ENCODE measurements around the gene SFTA2. TPM values are rescaled to one million over a fixed set of nuclear protein-coding genes. Genes with fewer than 3 reads are reported as not detected.
"Not testable (repeated sequence)": the region's sequence is repeated elsewhere in the genome, so short reads cannot be mapped to it uniquely, and the experiment has no call there.

Gene SFTA2
- polyA plus RNA-seq, 1 of the 3 experiments (the other 2 are of a cell fraction): not detected

DNA sequence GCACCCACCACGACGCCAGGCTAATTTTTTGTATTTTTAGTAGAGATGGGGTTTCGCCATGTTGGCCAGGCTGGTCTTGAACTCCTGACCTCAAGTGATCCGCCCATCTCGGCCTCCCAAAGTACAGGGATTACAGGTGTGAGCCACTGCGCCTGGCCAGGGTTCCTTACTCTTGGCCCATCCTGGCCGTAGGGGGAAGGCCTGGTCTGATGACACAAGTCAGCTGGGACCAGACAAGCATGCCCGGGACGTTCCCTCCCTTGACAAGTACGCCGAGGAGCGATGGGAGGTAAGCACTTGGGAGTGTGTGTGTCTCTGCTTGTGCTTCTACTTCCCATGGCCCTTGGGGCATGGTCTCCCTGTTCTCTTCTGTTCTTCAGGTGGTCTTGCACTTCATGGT is 21.5 kb downstream of the SFTA2 start:
- H2AFZ ChIP-seq (ENCODE audit: low read depth); H3K4me3 ChIP-seq (ENCODE audit: low read depth in 2 of 2, low read length in 1 of 2); H3K9me3 ChIP-seq; H3K4me2 ChIP-seq; POLR2A ChIA-PET; H3K27me3 ChIP-seq (ENCODE audit: insufficient read depth); H3K27ac ChIP-seq (ENCODE audit: low read depth in 2 of 2, low read length in 1 of 2); H4K20me1 ChIP-seq (ENCODE audit: insufficient read depth); DNase-seq; H3K9ac ChIP-seq; H3K9me2 ChIP-seq: not testable (repeated sequence)
- CTCF ChIA-PET: interaction anchor here (2.4 kb wide), 1 partner anchor 177 kb away, joined by 8 read pairs; no protein-coding TSS in a partner anchor
- Histone ChIP-seq H3K4me1 (ENCODE audit: control insufficient read depth in 1 of 2, insufficient read depth in 2 of 2, low read depth in 1 of 2, low read length in 1 of 2) (peaks cover 12 to 23% of the 10 kb centered on the region in 2 experiments), H3K36me3 (replicated peaks in 1 of 2; ENCODE audit: control insufficient read depth in 1 of 2, insufficient read depth in 2 of 2, low read length in 1 of 2) (peaks cover 26 to 33% of the 10 kb centered on the region in 2 experiments), H3K79me2 (ENCODE audit: insufficient read depth) (peaks cover 17% of the 10 kb centered on the region), H3F3A (replicated peaks; ENCODE audit: insufficient read depth) (peaks cover 17% of the 10 kb centered on the region)
- WGBS (ENCODE audit: low lambda C conversion rate): 96% methylated on average over 6 of the region's 12 CpGs

DNA sequence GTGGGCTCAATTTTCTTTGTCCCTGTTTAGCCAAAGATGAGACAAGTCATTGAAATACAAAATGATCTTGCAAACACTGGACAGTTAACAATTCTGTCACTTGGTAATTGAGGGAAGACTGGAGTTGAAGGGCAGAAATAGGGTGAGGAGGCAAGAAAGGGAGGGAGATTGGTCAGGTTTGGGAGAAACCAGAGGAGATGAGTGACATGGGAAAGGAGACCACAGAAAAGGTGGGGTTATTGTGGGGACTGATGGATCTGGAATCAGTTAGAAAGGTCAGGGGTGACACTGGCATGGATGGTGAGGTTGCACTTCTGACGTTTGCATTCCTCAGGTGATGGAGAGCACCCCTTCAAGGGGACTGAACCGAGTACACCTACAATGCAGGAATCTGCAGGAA is 23.3 kb downstream of the SFTA2 start:
- H3K27ac ChIP-seq (ENCODE audit: low read depth in 2 of 2, low read length in 1 of 2): no peak overlapping the region
- no peaks in the 10 kb centered on the region for H3K27me3 ChIP-seq (ENCODE audit: insufficient read depth)
- peak overlapping the region; percentile 95 for H3K9ac ChIP-seq
- peaks cover 6 to 11% of the 10 kb centered on the region in 2 experiments; a peak in 3 of 4 replicates for H3K4me1 ChIP-seq (ENCODE audit: control insufficient read depth in 1 of 2, insufficient read depth in 2 of 2, low read depth in 1 of 2, low read length in 1 of 2)
- WGBS (ENCODE audit: low lambda C conversion rate): 30% methylated on average over 2 of the region's 2 CpGs
- no peak for DNase-seq
- no peaks in the 10 kb centered on the region for H3K9me2 ChIP-seq
- no peaks in the 10 kb centered on the region for H3K9me3 ChIP-seq
- peaks cover 17% of the 10 kb centered on the region for H3F3A ChIP-seq (replicated peaks; ENCODE audit: insufficient read depth)
- no peaks in the 10 kb centered on the region for H4K20me1 ChIP-seq (ENCODE audit: insufficient read depth)
- H3K4me3 ChIP-seq (ENCODE audit: low read depth in 2 of 2, low read length in 1 of 2): peak overlapping the region; percentile 87 to 98
- H3K4me2 ChIP-seq: peak overlapping the region; percentile 91
- peaks cover 17% of the 10 kb centered on the region for H3K79me2 ChIP-seq (ENCODE audit: insufficient read depth)
- ChIA-PET POLR2A (interaction anchor here (1.4 kb wide), 1 partner anchor 13 kb away, joined by 3 read pairs; no protein-coding TSS in a partner anchor), CTCF (interaction anchor here (1.4 to 2.4 kb wide), 2 partner anchors 171 to 179 kb away, joined by 5 to 8 read pairs; no protein-coding TSS in a partner anchor)
- TF ChIP-seq POLR2AphosphoS5 (IDR thresholded peaks at IDR 0.05; ENCODE audit: low read depth, low read length) (no peak), RAD21 (IDR thresholded peaks at IDR 0.05; ENCODE audit: low read length) (no peak), NFIC (IDR thresholded peaks at IDR 0.05; ENCODE audit: borderline replicate concordance) (no peak), EP300 (IDR thresholded peaks at IDR 0.05; ENCODE audit: borderline replicate concordance in 1 of 2, low read depth in 1 of 2, low read length in 1 of 2) (no peak), MEF2A (IDR thresholded peaks at IDR 0.05; ENCODE audit: borderline replicate concordance, low read depth) (no peak), ELF1 (IDR thresholded peaks at IDR 0.05) (no peak), GABPA (IDR thresholded peaks at IDR 0.05; ENCODE audit: low read depth) (no peak), CHD2 (IDR thresholded peaks at IDR 0.05; ENCODE audit: low read length, partially characterized antibody) (no peak), NRF1 (IDR thresholded peaks at IDR 0.05; ENCODE audit: low read depth, low read length) (no peak), EZH2phosphoT487 (IDR thresholded peaks at IDR 0.05; ENCODE audit: borderline replicate concordance, low read depth) (no peak), RCOR1 (IDR thresholded peaks at IDR 0.05; ENCODE audit: low read length) (no peak), TAF1 (IDR thresholded peaks at IDR 0.05; ENCODE audit: borderline replicate concordance, low read depth, low read length) (no peak), MXI1 (IDR thresholded peaks at IDR 0.05; ENCODE audit: low read depth, low read length) (no peak), GATA2 (CRISPR knock-in tag; IDR thresholded peaks at IDR 0.05) (no peak), SMC3 (IDR thresholded peaks at IDR 0.05; ENCODE audit: low read depth, low read length) (no peak), FOSL2 (IDR thresholded peaks at IDR 0.05; ENCODE audit: borderline replicate concordance, low read depth) (no peak), FOXJ3 (CRISPR knock-in tag; IDR thresholded peaks at IDR 0.05) (no peak)
- TF ChIP-seq, protein P1, sequence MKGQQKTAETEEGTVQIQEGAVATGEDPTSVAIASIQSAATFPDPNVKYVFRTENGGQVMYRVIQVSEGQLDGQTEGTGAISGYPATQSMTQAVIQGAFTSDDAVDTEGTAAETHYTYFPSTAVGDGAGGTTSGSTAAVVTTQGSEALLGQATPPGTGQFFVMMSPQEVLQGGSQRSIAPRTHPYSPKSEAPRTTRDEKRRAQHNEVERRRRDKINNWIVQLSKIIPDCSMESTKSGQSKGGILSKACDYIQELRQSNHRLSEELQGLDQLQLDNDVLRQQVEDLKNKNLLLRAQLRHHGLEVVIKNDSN (IDR thresholded peaks at IDR 0.05; ENCODE audit: borderline replicate concordance, low read depth): no peak
- TF ChIP-seq, protein P2, sequence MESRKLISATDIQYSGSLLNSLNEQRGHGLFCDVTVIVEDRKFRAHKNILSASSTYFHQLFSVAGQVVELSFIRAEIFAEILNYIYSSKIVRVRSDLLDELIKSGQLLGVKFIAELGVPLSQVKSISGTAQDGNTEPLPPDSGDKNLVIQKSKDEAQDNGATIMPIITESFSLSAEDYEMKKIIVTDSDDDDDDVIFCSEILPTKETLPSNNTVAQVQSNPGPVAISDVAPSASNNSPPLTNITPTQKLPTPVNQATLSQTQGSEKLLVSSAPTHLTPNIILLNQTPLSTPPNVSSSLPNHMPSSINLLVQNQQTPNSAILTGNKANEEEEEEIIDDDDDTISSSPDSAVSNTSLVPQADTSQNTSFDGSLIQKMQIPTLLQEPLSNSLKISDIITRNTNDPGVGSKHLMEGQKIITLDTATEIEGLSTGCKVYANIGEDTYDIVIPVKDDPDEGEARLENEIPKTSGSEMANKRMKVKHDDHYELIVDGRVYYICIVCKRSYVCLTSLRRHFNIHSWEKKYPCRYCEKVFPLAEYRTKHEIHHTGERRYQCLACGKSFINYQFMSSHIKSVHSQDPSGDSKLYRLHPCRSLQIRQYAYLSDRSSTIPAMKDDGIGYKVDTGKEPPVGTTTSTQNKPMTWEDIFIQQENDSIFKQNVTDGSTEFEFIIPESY (IDR thresholded peaks at IDR 0.05; ENCODE audit: borderline replicate concordance, low read depth): no peak
- TF ChIP-seq, protein P3, sequence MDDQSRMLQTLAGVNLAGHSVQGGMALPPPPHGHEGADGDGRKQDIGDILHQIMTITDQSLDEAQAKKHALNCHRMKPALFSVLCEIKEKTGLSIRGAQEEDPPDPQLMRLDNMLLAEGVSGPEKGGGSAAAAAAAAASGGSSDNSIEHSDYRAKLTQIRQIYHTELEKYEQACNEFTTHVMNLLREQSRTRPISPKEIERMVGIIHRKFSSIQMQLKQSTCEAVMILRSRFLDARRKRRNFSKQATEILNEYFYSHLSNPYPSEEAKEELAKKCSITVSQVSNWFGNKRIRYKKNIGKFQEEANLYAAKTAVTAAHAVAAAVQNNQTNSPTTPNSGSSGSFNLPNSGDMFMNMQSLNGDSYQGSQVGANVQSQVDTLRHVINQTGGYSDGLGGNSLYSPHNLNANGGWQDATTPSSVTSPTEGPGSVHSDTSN (IDR thresholded peaks at IDR 0.05): no peak
- H3K36me3 ChIP-seq (replicated peaks in 1 of 2; ENCODE audit: control insufficient read depth in 1 of 2, insufficient read depth in 2 of 2, low read length in 1 of 2): peaks cover 26 to 33% of the 10 kb centered on the region in 2 experiments
- 0 out of 2 replicates have a peak overlapping the region, but pooled peaks have one; percentile 92 for H2AFZ ChIP-seq (ENCODE audit: low read depth)
